Measurements from ENCODE around the gene CCM2.

- no peak for TF ChIP-seq CTCF (IDR thresholded peaks at IDR 0.05)
- no peak for TF ChIP-seq POLR2A (IDR thresholded peaks at IDR 0.05)
- TF ChIP-seq EP300 (IDR thresholded peaks at IDR 0.05) = no peak
Measured at GRCh38 chr7:45061806-45062425, 61.9 kb downstream of the CCM2 start.

Data from ovary (tissue), 3 donors.